Astrocyte (in vitro differentiated cells and primary cell): ENCODE data around the gene PRXL2B. TPM values are rescaled to one million over a fixed set of nuclear protein-coding genes. Genes with fewer than 3 reads are reported as not detected.

Experiments used
- DNase-seq: peaks from one replicate; pipeline ENCODE4 v3.0.0-alpha.2; 2010; ENCODE audit warnings: low read depth
- FAIRE-seq: peaks from 2 replicates; lab custom pipeline; 2011; peaks lifted over from hg19 to GRCh38; lab: Jason Lieb, UNC
- H2AFZ ChIP-seq: 2 replicates; pipeline ENCODE4 v1.6.0; 2012; ENCODE audit warnings: low read depth, low read length, inconsistent platforms
- H3K27ac ChIP-seq: 2 replicates; pipeline ENCODE4 v1.5.1; 2011; ENCODE audit warnings: low read depth, low read length, inconsistent platforms
- H3K27me3 ChIP-seq: 2 replicates; pipeline ENCODE4 v1.6.0; 2011; ENCODE audit warnings: low read length, inconsistent platforms; ENCODE audit not compliant: insufficient read depth
- H3K36me3 ChIP-seq: 2 replicates; pipeline ENCODE4 v1.5.1; 2011; ENCODE audit warnings: low read length, inconsistent platforms; ENCODE audit not compliant: insufficient read depth
- H3K4me1 ChIP-seq: 2 replicates; pipeline ENCODE4 v1.5.1; 2011; ENCODE audit warnings: low read length, inconsistent platforms; ENCODE audit not compliant: insufficient read depth
- H3K4me2 ChIP-seq: 2 replicates; pipeline ENCODE4 v1.6.0; 2012; ENCODE audit warnings: low read length, inconsistent platforms
- H3K4me3 ChIP-seq: 2 replicates; pipeline ENCODE4 v1.5.1; 2011; ENCODE audit warnings: low read depth, mild to moderate bottlenecking, low read length, inconsistent platforms; ENCODE audit not compliant: insufficient read depth
- H3K79me2 ChIP-seq: 2 replicates; pipeline ENCODE4 v1.6.0; 2012; ENCODE audit warnings: mild to moderate bottlenecking, low read length, inconsistent platforms; ENCODE audit not compliant: insufficient read depth
- H3K9ac ChIP-seq: 2 replicates; pipeline ENCODE4 v1.6.0; 2012; ENCODE audit warnings: mild to moderate bottlenecking, low read length, inconsistent platforms
- H3K9me3 ChIP-seq: 2 replicates; pipeline ENCODE4 v1.5.1; 2012; ENCODE audit warnings: low read depth, mild to moderate bottlenecking, low read length, inconsistent platforms; ENCODE audit not compliant: insufficient read depth
- H4K20me1 ChIP-seq: 2 replicates; pipeline ENCODE4 v1.6.0; 2012; ENCODE audit warnings: low read length, inconsistent platforms; ENCODE audit not compliant: insufficient read depth
- H3K27ac Mint-ChIP-seq: one replicate; pipeline ENCODE4 v1.8.0; 2021; ENCODE audit warnings: mild to moderate bottlenecking, mixed read lengths; ENCODE audit not compliant: unreplicated experiment
- H3K27me3 Mint-ChIP-seq: one replicate; pipeline ENCODE4 v1.8.0; 2021; ENCODE audit warnings: low read depth, mixed read lengths; ENCODE audit not compliant: unreplicated experiment
- H3K36me3 Mint-ChIP-seq: one replicate; pipeline ENCODE4 v1.8.0; 2021; ENCODE audit warnings: low read depth, mixed read lengths; ENCODE audit not compliant: unreplicated experiment
- H3K4me1 Mint-ChIP-seq: one replicate; pipeline ENCODE4 v1.8.0; 2021; ENCODE audit warnings: low read depth, mixed read lengths; ENCODE audit not compliant: unreplicated experiment
- H3K4me3 Mint-ChIP-seq: one replicate; pipeline ENCODE4 v1.8.0; 2021; ENCODE audit warnings: mild to moderate bottlenecking, moderate library complexity, mixed read lengths; ENCODE audit not compliant: unreplicated experiment
- H3K9me3 Mint-ChIP-seq: one replicate; pipeline ENCODE4 v1.8.0; 2021; ENCODE audit warnings: mild to moderate bottlenecking, mixed read lengths; ENCODE audit not compliant: unreplicated experiment
- EZH2 ChIP-seq: IDR thresholded peaks from 2 replicates; pipeline ENCODE4 v1.6.1; 2012; ENCODE audit warnings: mild to moderate bottlenecking, low read length, inconsistent platforms; ENCODE audit not compliant: insufficient read depth
- total RNA-seq: library from RNA; stranded (reverse); gene quantifications from 2 replicates; pipeline ENCODE4 v1.2.1, GENCODE V29; 2021
- TF ChIP-seq, protein P1 (sequence below): IDR thresholded peaks from 2 replicates; pipeline ENCODE4 v1.5.1; 2011; ENCODE audit warnings: low read depth, mild to moderate bottlenecking, inconsistent platforms, low read length, moderate library complexity; ENCODE audit not compliant: insufficient read depth

The PRXL2B gene
- total RNA-seq, 1 donor from 2014 or later: 19.2 TPM

DNA sequence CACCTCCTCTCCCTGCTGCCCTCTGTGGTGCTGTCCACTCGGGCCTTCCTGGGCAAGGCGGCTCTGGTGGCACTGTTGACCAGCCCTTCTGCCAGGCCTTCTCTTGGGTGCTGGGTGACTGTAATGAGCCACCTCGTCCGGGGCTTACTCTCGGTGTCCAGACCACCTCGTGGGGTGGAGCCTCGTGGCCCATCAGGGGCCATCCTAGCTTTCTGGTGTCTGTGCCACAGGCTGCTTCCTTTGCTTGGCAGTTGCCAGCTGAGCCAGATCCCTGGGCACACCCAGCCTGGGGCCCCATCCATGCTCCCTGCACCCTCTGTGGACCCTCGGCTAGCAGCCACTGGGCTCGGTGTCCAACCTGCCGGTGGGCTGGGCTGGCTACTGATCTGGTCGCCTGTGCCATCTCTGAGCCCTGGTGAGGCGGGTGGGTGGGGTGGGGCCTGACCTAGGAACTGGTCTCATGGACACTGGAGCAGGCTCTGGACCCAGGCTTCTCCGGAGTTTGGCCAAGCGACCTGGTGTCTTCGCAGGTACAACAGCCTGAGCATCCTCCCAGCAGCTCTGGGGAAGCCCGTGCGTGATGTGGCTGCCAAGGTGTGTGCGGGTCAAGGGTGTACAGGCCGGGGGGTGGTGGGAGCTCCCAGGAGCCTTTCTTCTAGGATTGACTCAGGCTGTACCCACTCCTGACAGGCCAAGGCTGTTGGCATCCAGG, 1.4 kb downstream of the PRXL2B start:
- H3K4me3 ChIP-seq: no peak overlapping the region
- H3K27ac ChIP-seq: no peak overlapping the region
- no peak overlapping the region for H2AFZ ChIP-seq
- peaks cover 15% of the 10 kb centered on the region for H3K4me1 ChIP-seq
- Mint-ChIP-seq H3K9me3 (no peaks in the 10 kb centered on the region), H3K27ac (no peak overlapping the region), H3K27me3 (no peaks in the 10 kb centered on the region), H3K36me3 (no peaks in the 10 kb centered on the region), H3K4me3 (peak overlapping the region; percentile 80), H3K4me1 (peaks cover 8% of the 10 kb centered on the region)
- no peak overlapping the region for H3K9ac ChIP-seq
- no peaks in the 10 kb centered on the region for H3K9me3 ChIP-seq
- no peaks in the 10 kb centered on the region for H3K27me3 ChIP-seq
- no peak for TF ChIP-seq EZH2
- TF ChIP-seq, protein P1, sequence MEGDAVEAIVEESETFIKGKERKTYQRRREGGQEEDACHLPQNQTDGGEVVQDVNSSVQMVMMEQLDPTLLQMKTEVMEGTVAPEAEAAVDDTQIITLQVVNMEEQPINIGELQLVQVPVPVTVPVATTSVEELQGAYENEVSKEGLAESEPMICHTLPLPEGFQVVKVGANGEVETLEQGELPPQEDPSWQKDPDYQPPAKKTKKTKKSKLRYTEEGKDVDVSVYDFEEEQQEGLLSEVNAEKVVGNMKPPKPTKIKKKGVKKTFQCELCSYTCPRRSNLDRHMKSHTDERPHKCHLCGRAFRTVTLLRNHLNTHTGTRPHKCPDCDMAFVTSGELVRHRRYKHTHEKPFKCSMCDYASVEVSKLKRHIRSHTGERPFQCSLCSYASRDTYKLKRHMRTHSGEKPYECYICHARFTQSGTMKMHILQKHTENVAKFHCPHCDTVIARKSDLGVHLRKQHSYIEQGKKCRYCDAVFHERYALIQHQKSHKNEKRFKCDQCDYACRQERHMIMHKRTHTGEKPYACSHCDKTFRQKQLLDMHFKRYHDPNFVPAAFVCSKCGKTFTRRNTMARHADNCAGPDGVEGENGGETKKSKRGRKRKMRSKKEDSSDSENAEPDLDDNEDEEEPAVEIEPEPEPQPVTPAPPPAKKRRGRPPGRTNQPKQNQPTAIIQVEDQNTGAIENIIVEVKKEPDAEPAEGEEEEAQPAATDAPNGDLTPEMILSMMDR: no peak
- no peaks in the 10 kb centered on the region for H3K36me3 ChIP-seq
- no peak for DNase-seq
- FAIRE-seq: no peak
- H3K79me2 ChIP-seq: no peaks in the 10 kb centered on the region
- peak overlapping the region; percentile 100 for H3K4me2 ChIP-seq
- H4K20me1 ChIP-seq: no peaks in the 10 kb centered on the region

DNA sequence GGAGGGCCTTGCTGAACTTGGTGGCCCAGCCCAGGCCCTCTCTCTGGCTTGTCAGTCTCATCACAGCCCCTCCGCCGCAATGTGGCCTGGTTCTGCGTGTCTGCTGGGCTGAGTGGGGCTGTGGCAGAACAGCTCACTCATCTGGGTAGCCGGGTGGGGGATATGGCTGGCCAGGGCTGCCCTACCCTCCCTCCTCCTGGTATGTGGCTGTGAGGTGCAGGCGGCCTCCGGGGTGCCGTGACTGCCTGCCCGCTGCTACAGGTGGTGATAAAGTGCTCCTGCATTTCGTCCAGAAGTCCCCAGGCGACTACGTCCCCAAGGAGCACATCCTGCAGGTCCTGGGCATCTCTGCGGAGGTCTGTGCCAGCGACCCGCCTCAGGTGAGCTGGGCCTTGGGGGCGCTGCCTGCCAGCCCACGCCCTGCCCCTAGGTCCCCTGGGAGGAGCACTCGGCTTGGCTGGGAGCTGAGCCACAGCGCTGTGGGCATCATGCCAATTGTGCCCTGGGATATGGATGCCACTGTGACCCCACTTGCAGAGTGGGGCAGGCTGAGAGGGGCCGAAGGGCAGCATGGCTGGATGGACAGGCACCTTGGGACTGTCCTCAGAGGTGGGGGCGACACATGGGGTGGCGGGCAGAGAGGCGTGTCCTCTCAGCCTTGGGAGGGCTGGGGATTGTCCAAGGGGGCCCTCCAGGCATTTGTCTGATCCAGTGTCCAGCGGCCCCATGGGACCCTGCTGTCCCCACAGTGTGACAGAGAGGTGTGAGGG, 2.3 kb downstream of the PRXL2B start:
- no peaks in the 10 kb centered on the region for H3K36me3 Mint-ChIP-seq

More for the DNA sequence above, 2.3 kb downstream of the PRXL2B start:
- Histone ChIP-seq H3K27me3 (no peaks in the 10 kb centered on the region), H3K4me1 (peaks cover 17% of the 10 kb centered on the region), H3K9me3 (no peaks in the 10 kb centered on the region), H3K9ac (no peak overlapping the region), H3K79me2 (no peaks in the 10 kb centered on the region), H3K36me3 (no peaks in the 10 kb centered on the region), H3K27ac (no peak overlapping the region), H3K4me2 (no peak overlapping the region), H4K20me1 (no peaks in the 10 kb centered on the region), H2AFZ (no peak overlapping the region), H3K4me3 (no peak overlapping the region)
- Mint-ChIP-seq H3K4me1 (peaks cover 1% of the 10 kb centered on the region), H3K27ac (no peak overlapping the region), H3K27me3 (no peaks in the 10 kb centered on the region), H3K4me3 (peak overlapping the region; percentile 54), H3K9me3 (no peaks in the 10 kb centered on the region)
- DNase-seq: no peak
- FAIRE-seq: no peak
- TF ChIP-seq, protein P1: no peak
- no peak for TF ChIP-seq EZH2
